Measurements from ENCODE around the gene BLTP3B. TPM values are rescaled to one million over a fixed set of nuclear protein-coding genes. Genes with fewer than 3 reads are reported as not detected.

Gene BLTP3B
- total and polyA plus RNA-seq, 2 of the 13 experiments (the other 11 are each of a cell fraction or from before 2014, with no cell fraction given) = 15.6 to 24.4 TPM

GRCh38 chr12:100154474-100155247, 12.0 kb upstream of the BLTP3B start (continued):
- TF ChIP-seq ZFP91 (CRISPR knock-in tag; IDR thresholded peaks at IDR 0.05; ENCODE audit: borderline replicate concordance) (peak; percentile 28; the same call in 1 of the 2 replicates), ZNF20 (CRISPR knock-in tag; IDR thresholded peaks at IDR 0.05) (no peak), ZBTB4 (CRISPR knock-in tag; IDR thresholded peaks at IDR 0.05; ENCODE audit: borderline replicate concordance) (no peak), NFYC (CRISPR knock-in tag; IDR thresholded peaks at IDR 0.05) (no peak), GLI4 (CRISPR knock-in tag; IDR thresholded peaks at IDR 0.05; ENCODE audit: borderline replicate concordance) (no peak), ZNF616 (CRISPR knock-in tag; IDR thresholded peaks at IDR 0.05; ENCODE audit: low read depth) (no peak), ZNF574 (CRISPR knock-in tag; IDR thresholded peaks at IDR 0.05) (peak; percentile 70; the same call in 1 of the 2 replicates), ZBTB46 (CRISPR knock-in tag; IDR thresholded peaks at IDR 0.05; ENCODE audit: borderline replicate concordance) (no peak), ZNF354B (CRISPR knock-in tag; IDR thresholded peaks at IDR 0.05) (no peak), SAP130 (CRISPR knock-in tag; IDR thresholded peaks at IDR 0.05; ENCODE audit: low read depth) (no peak), NCOA1 (CRISPR knock-in tag; IDR thresholded peaks at IDR 0.05) (no peak), GABPB1 (CRISPR knock-in tag; IDR thresholded peaks at IDR 0.05) (no peak), POLR2A (IDR thresholded peaks at IDR 0.05; ENCODE audit: insufficient read depth in 1 of 2, low read depth in 2 of 2, low read length in 2 of 2) (no peak), FOXO1 (CRISPR knock-in tag; IDR thresholded peaks at IDR 0.05) (no peak), PITX1 (CRISPR knock-in tag; IDR thresholded peaks at IDR 0.05) (no peak), RARG (CRISPR knock-in tag; IDR thresholded peaks at IDR 0.05; ENCODE audit: low read depth) (no peak)

Data from HepG2 (cell line).